Measurements from ENCODE around the gene RYR1. TPM values are rescaled to one million over a fixed set of nuclear protein-coding genes. Genes with fewer than 3 reads are reported as not detected.
"Not testable (repeated sequence)": the region's sequence is repeated elsewhere in the genome, so short reads cannot be mapped to it uniquely, and the experiment has no call there.

Gene RYR1
- total RNA-seq, 2 donors from 2014 or later = 0.22 to 0.33 TPM

GRCh38 chr19:38561053-38561606, 127.6 kb downstream of the RYR1 start:
- no peak for ATAC-seq
- no peak overlapping the region for H3K4me3 Mint-ChIP-seq
- peaks cover 0 to 22% of the 10 kb centered on the region in 2 donors for H3K27me3 Mint-ChIP-seq
- H3K36me3 Mint-ChIP-seq = no peaks in the 10 kb centered on the region
- no peak overlapping the region for H3K27ac Mint-ChIP-seq
- H3K9me3 Mint-ChIP-seq = no peaks in the 10 kb centered on the region
- no peak for DNase-seq (ENCODE audit: low spot score)
- H3K4me1 Mint-ChIP-seq (ENCODE audit: low read depth in 2 of 2) = peaks cover 35 to 56% of the 10 kb centered on the region in 2 donors

- H3K4me3 Mint-ChIP-seq = peak overlapping the region; percentile 67
Observed at GRCh38 chr19:38561658-38562057, 128.2 kb downstream of the RYR1 start.

GRCh38 chr19:38562096-38562495, 128.6 kb downstream of the RYR1 start:
- no peak for DNase-seq (ENCODE audit: low spot score)
- Mint-ChIP-seq H3K4me3 (peak overlapping the region; percentile 67), H3K27ac (peak overlapping the region in 1 of 2 donors; percentile 26), H3K4me1 (ENCODE audit: low read depth in 2 of 2) (peaks cover 33 to 50% of the 10 kb centered on the region in 2 donors), H3K9me3 (no peaks in the 10 kb centered on the region), H3K36me3 (no peaks in the 10 kb centered on the region), H3K27me3 (peaks cover 0 to 22% of the 10 kb centered on the region in 2 donors)
- no peak for ATAC-seq

More at GRCh38 chr19:38561658-38562057, 128.2 kb downstream of the RYR1 start:
- ATAC-seq (no peak), DNase-seq (ENCODE audit: low spot score) (no peak)
- Mint-ChIP-seq H3K4me1 (ENCODE audit: low read depth in 2 of 2) (peaks cover 35 to 54% of the 10 kb centered on the region in 2 donors), H3K9me3 (no peaks in the 10 kb centered on the region), H3K27me3 (peaks cover 0 to 22% of the 10 kb centered on the region in 2 donors), H3K27ac (peak overlapping the region in 1 of 2 donors; percentile 26), H3K36me3 (no peaks in the 10 kb centered on the region)

GRCh38 chr19:38563475-38563874, 130.0 kb downstream of the RYR1 start:
- Mint-ChIP-seq H3K27me3 (peaks cover 0 to 25% of the 10 kb centered on the region in 2 donors), H3K27ac (no peak overlapping the region), H3K4me3 (no peak overlapping the region), H3K36me3 (no peaks in the 10 kb centered on the region), H3K9me3 (no peaks in the 10 kb centered on the region), H3K4me1 (ENCODE audit: low read depth in 2 of 2) (peaks cover 29 to 39% of the 10 kb centered on the region in 2 donors)
- ATAC-seq (no peak), DNase-seq (ENCODE audit: low spot score) (no peak)

- H3K4me1 Mint-ChIP-seq (ENCODE audit: low read depth in 2 of 2) = peaks cover 20 to 24% of the 10 kb centered on the region in 2 donors
- peaks cover 0 to 23% of the 10 kb centered on the region in 2 donors for H3K27me3 Mint-ChIP-seq
- peak overlapping the region; percentile 72 for H3K4me3 Mint-ChIP-seq
- peak; percentile 59 for DNase-seq (ENCODE audit: low spot score)
- peak; percentile 51 to 56 for ATAC-seq
- no peaks in the 10 kb centered on the region for H3K9me3 Mint-ChIP-seq
- no peaks in the 10 kb centered on the region for H3K36me3 Mint-ChIP-seq
- H3K27ac Mint-ChIP-seq = no peak overlapping the region
Observed at GRCh38 chr19:38564981-38565690, 131.6 kb downstream of the RYR1 start.

- Mint-ChIP-seq H3K27me3 (peaks cover 0 to 23% of the 10 kb centered on the region in 2 donors), H3K27ac (no peak overlapping the region), H3K4me3 (peak overlapping the region; percentile 72), H3K36me3 (no peaks in the 10 kb centered on the region), H3K9me3 (no peaks in the 10 kb centered on the region), H3K4me1 (ENCODE audit: low read depth in 2 of 2) (peaks cover 19 to 24% of the 10 kb centered on the region in 2 donors)
- ATAC-seq (no peak), DNase-seq (ENCODE audit: low spot score) (peak; percentile 54)
Observed at GRCh38 chr19:38565691-38566105, 132.2 kb downstream of the RYR1 start.

- ATAC-seq (no peak), DNase-seq (ENCODE audit: low spot score) (no peak)
Observed at GRCh38 chr19:38569368-38569983, 136.0 kb downstream of the RYR1 start.

GRCh38 chr19:38571682-38572081, 138.2 kb downstream of the RYR1 start:
- no peaks in the 10 kb centered on the region for H3K9me3 Mint-ChIP-seq

More at GRCh38 chr19:38569368-38569983, 136.0 kb downstream of the RYR1 start:
- Mint-ChIP-seq H3K9me3 (no peaks in the 10 kb centered on the region), H3K36me3 (no peaks in the 10 kb centered on the region), H3K4me3 (no peak overlapping the region), H3K27ac (no peak overlapping the region), H3K27me3 (peaks cover 0 to 8% of the 10 kb centered on the region in 2 donors), H3K4me1 (ENCODE audit: low read depth in 2 of 2) (peaks cover 4 to 5% of the 10 kb centered on the region in 2 donors)

GRCh38 chr19:38577826-38578225, 144.3 kb downstream of the RYR1 start:
- no peak for ATAC-seq
- Mint-ChIP-seq H3K36me3 (no peaks in the 10 kb centered on the region), H3K27me3 (no peaks in the 10 kb centered on the region), H3K9me3 (no peaks in the 10 kb centered on the region), H3K4me3 (no peak overlapping the region), H3K4me1 (ENCODE audit: low read depth in 2 of 2) (no peaks in the 10 kb centered on the region), H3K27ac (no peak overlapping the region)
- no peak for DNase-seq (ENCODE audit: low spot score)

More at GRCh38 chr19:38571682-38572081, 138.2 kb downstream of the RYR1 start:
- no peaks in the 10 kb centered on the region for H3K36me3 Mint-ChIP-seq
- H3K4me3 Mint-ChIP-seq = no peak overlapping the region
- H3K27ac Mint-ChIP-seq = no peak overlapping the region
- peak in 1 of 2 donors; percentile 10 for ATAC-seq
- no peaks in the 10 kb centered on the region for H3K4me1 Mint-ChIP-seq (ENCODE audit: low read depth in 2 of 2)
- peaks cover 0 to 3% of the 10 kb centered on the region in 2 donors for H3K27me3 Mint-ChIP-seq
- DNase-seq (ENCODE audit: low spot score) = no peak

- DNase-seq (ENCODE audit: low spot score); H3K4me1 Mint-ChIP-seq (ENCODE audit: low read depth in 2 of 2); H3K36me3 Mint-ChIP-seq; H3K27ac Mint-ChIP-seq; H3K9me3 Mint-ChIP-seq; H3K27me3 Mint-ChIP-seq; H3K4me3 Mint-ChIP-seq: not testable (repeated sequence)
- peak in 1 of 2 donors; percentile 20 for ATAC-seq
Observed at GRCh38 chr19:38579304-38579703, 145.8 kb downstream of the RYR1 start.

- H3K9me3 Mint-ChIP-seq = no peaks in the 10 kb centered on the region
- H3K4me1 Mint-ChIP-seq (ENCODE audit: low read depth in 2 of 2) = peaks cover 5% of the 10 kb centered on the region in 2 donors
- H3K36me3 Mint-ChIP-seq = no peaks in the 10 kb centered on the region
- ATAC-seq (peak in 1 of 2 donors; percentile 48), DNase-seq (ENCODE audit: low spot score) (no peak)
- no peak overlapping the region for H3K27ac Mint-ChIP-seq
- no peaks in the 10 kb centered on the region for H3K27me3 Mint-ChIP-seq
- no peak overlapping the region for H3K4me3 Mint-ChIP-seq
Observed at GRCh38 chr19:38580080-38580479, 146.6 kb downstream of the RYR1 start.

GRCh38 chr19:38583219-38583984, 149.9 kb downstream of the RYR1 start:
- Mint-ChIP-seq H3K27me3 (no peaks in the 10 kb centered on the region), H3K36me3 (peaks cover 5% of the 10 kb centered on the region), H3K4me3 (no peak overlapping the region), H3K27ac (peak overlapping the region in 1 of 2 donors; percentile 1), H3K9me3 (no peaks in the 10 kb centered on the region), H3K4me1 (ENCODE audit: low read depth in 2 of 2) (peaks cover 5 to 9% of the 10 kb centered on the region in 2 donors)
- no peak for DNase-seq (ENCODE audit: low spot score)
- peak; percentile 32 to 50 for ATAC-seq

- Mint-ChIP-seq H3K27ac (peak overlapping the region in 1 of 2 donors; percentile 1), H3K4me3 (no peak overlapping the region), H3K9me3 (no peaks in the 10 kb centered on the region), H3K27me3 (no peaks in the 10 kb centered on the region), H3K36me3 (peaks cover 5% of the 10 kb centered on the region), H3K4me1 (ENCODE audit: low read depth in 2 of 2) (peaks cover 5 to 9% of the 10 kb centered on the region in 2 donors)
- ATAC-seq = no peak
- no peak for DNase-seq (ENCODE audit: low spot score)
Observed at GRCh38 chr19:38583985-38584305, 150.5 kb downstream of the RYR1 start.
